AG09309 (cell line): ENCODE results near the gene FRY.

ENCODE experiments used
- DNase-seq: peaks from one replicate; pipeline ENCODE4 v3.0.0-alpha.2; 2010; ENCODE audit warnings: low read depth
- H3K4me3 ChIP-seq: 2 replicates; pipeline ENCODE4 v1.5.1; 2011; ENCODE audit warnings: mild to moderate bottlenecking, low read depth, low read length, moderate library complexity; ENCODE audit not compliant: control insufficient read depth
- TF ChIP-seq, protein P1 (sequence below): IDR thresholded peaks from 2 replicates; pipeline ENCODE4 v1.5.1; 2011; ENCODE audit warnings: mild to moderate bottlenecking, low read depth, low read length, inconsistent platforms; ENCODE audit not compliant: insufficient read depth, control insufficient read depth; ENCODE audit errors: missing control alignments

The FRY gene

GRCh38 chr13:32175943-32176342 lies 144.4 kb downstream of the FRY start:
- TF ChIP-seq, protein P1, sequence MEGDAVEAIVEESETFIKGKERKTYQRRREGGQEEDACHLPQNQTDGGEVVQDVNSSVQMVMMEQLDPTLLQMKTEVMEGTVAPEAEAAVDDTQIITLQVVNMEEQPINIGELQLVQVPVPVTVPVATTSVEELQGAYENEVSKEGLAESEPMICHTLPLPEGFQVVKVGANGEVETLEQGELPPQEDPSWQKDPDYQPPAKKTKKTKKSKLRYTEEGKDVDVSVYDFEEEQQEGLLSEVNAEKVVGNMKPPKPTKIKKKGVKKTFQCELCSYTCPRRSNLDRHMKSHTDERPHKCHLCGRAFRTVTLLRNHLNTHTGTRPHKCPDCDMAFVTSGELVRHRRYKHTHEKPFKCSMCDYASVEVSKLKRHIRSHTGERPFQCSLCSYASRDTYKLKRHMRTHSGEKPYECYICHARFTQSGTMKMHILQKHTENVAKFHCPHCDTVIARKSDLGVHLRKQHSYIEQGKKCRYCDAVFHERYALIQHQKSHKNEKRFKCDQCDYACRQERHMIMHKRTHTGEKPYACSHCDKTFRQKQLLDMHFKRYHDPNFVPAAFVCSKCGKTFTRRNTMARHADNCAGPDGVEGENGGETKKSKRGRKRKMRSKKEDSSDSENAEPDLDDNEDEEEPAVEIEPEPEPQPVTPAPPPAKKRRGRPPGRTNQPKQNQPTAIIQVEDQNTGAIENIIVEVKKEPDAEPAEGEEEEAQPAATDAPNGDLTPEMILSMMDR: no peak
- no peak overlapping the region for H3K4me3 ChIP-seq
- DNase-seq: no peak

- TF ChIP-seq, protein P1: no peak
- no peak overlapping the region for H3K4me3 ChIP-seq
- no peak for DNase-seq
These were observed 145.1 kb downstream of the FRY start for GRCh38 chr13:32176696-32177095.

DNA sequence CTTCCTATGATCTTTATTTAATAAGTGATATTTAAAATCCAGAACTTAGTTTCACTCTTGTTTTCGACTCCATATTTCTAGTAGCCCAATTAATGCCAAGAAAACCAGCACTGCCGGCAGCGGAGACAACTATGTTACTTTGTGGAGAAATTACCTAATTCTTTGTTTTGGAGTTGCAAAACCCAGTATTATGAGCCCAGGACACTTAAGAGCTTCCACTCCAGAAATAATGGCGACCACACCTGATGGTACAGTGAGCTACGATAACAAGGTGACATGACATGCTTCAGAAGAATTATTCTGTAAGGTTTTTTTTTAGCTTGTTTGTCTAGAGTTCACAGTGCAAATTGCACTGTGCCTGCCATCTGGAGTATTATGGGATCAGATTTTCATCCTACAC lies 147.2 kb downstream of the FRY start:
- no peak for DNase-seq
- TF ChIP-seq, protein P1: no peak
- H3K4me3 ChIP-seq: no peak overlapping the region

- DNase-seq: no peak
- TF ChIP-seq, protein P1: no peak
- no peak overlapping the region for H3K4me3 ChIP-seq
These were observed 148.1 kb downstream of the FRY start for GRCh38 chr13:32179708-32180107.

GRCh38 chr13:32187651-32188050 lies 156.1 kb downstream of the FRY start:
- TF ChIP-seq, protein P1: no peak
- H3K4me3 ChIP-seq: no peak overlapping the region
- no peak for DNase-seq

GRCh38 chr13:32191452-32191998 lies 160.0 kb downstream of the FRY start:
- no peak overlapping the region for H3K4me3 ChIP-seq
- no peak for DNase-seq
- TF ChIP-seq, protein P1: no peak

DNA sequence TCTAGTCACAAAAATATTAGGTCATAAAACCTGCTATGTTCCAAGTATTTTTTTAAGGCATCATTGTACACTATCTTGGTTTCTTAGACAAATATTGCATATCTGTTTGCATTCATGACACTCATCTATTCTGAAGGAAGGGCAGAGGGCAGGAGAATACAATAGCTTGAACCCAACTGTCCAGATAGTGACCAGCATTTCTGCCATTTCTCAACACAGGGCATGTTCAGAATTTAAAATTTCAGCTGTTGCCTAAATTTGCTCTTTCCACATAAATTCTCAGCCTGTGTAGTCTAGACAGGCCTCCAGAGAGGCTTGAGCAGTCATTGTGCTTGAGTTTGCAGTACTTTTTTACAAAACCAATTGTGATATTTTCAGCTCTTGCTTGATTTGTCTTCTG lies 164.1 kb downstream of the FRY start:
- TF ChIP-seq, protein P1: no peak

More for the DNA sequence above, 164.1 kb downstream of the FRY start:
- no peak overlapping the region for H3K4me3 ChIP-seq
- no peak for DNase-seq
